HepG2 (cell line): ENCODE results near the gene EVI5. TPM values are rescaled to one million over a fixed set of nuclear protein-coding genes. Genes with fewer than 3 reads are reported as not detected.

ENCODE experiments used
- ASH2L ChIP-seq: fragments of 300-600, 200-600 bp; sonication (generic); IDR thresholded peaks from 2 replicates; pipeline ENCODE4 v1.7.0; 2017; ENCODE audit warnings: low read depth, mild to moderate bottlenecking, moderate library complexity, mixed read lengths, low read length; ENCODE audit not compliant: insufficient read length
- CCDC6 ChIP-seq: sonication (generic); formaldehyde crosslinking; IDR thresholded peaks from 2 replicates; pipeline ENCODE4 v1.8.1; 2022; ENCODE audit warnings: mild to moderate bottlenecking, missing genetic modification reagents, moderate library complexity
- CERS6 ChIP-seq: sonication (generic); formaldehyde crosslinking; IDR thresholded peaks from 2 replicates; pipeline ENCODE4 v1.5.0; 2020; ENCODE audit warnings: missing genetic modification reagents
- CHCHD3 ChIP-seq: sonication (generic); formaldehyde crosslinking; IDR thresholded peaks from 2 replicates; pipeline ENCODE4 v1.8.0; 2022; ENCODE audit warnings: mild to moderate bottlenecking, missing genetic modification reagents, moderate library complexity
- CHD2 ChIP-seq: IDR thresholded peaks from 2 replicates; pipeline ENCODE4 v1.6.1; 2011; ENCODE audit warnings: low read depth, low read length, improper control_type of control experiment
- ETS1 ChIP-seq: sonication (generic); formaldehyde crosslinking; IDR thresholded peaks from 2 replicates; pipeline ENCODE4 v1.4.0; 2020; ENCODE audit warnings: missing genetic modification reagents
- FOXC1 ChIP-seq: sonication (generic); formaldehyde crosslinking; IDR thresholded peaks from 2 replicates; pipeline ENCODE4 v1.8.0; 2022; ENCODE audit warnings: mild to moderate bottlenecking, missing genetic modification reagents, borderline replicate concordance
- HIC2 ChIP-seq: sonication (generic); formaldehyde crosslinking; IDR thresholded peaks from 2 replicates; pipeline ENCODE4 v1.9.0; 2022; ENCODE audit warnings: low read depth, missing genetic modification reagents
- HNF4A ChIP-seq: sonication (generic); formaldehyde crosslinking; IDR thresholded peaks from 2 replicates; pipeline ENCODE4 v1.4.0; 2020; ENCODE audit warnings: missing genetic modification reagents
- HNRNPL ChIP-seq: fragments of 200-400 bp; formaldehyde crosslinking; IDR thresholded peaks from 2 replicates; pipeline ENCODE4 v1.6.1; 2017; ENCODE audit warnings: mild to moderate bottlenecking, low read depth, low read length
- IKZF5 ChIP-seq: IDR thresholded peaks from 2 replicates; pipeline ENCODE4 v1.6.1; 2018; ENCODE audit warnings: missing genetic modification reagents, mild to moderate bottlenecking, missing compliant biosample characterization
- MEIS2 ChIP-seq: sonication (generic); formaldehyde crosslinking; IDR thresholded peaks from 2 replicates; pipeline ENCODE4 v1.9.0; 2021; ENCODE audit warnings: mild to moderate bottlenecking, missing genetic modification reagents
- MYC ChIP-seq: sonication (generic); formaldehyde crosslinking; IDR thresholded peaks from 2 replicates; pipeline ENCODE4 v1.9.0; 2021; ENCODE audit warnings: missing genetic modification reagents, borderline replicate concordance
- POLR2G ChIP-seq: fragments of 200-400 bp; formaldehyde crosslinking; IDR thresholded peaks from 2 replicates; pipeline ENCODE4 v1.6.1; 2018; ENCODE audit warnings: mild to moderate bottlenecking, low read depth, low read length, moderate library complexity
- RELA ChIP-seq: sonication (generic); formaldehyde crosslinking; IDR thresholded peaks from 2 replicates; pipeline ENCODE4 v1.4.0; 2020; ENCODE audit warnings: missing genetic modification reagents
- RNF2 ChIP-seq: fragments of 450-650 bp; conservative IDR thresholded peaks from 2 replicates; pipeline ENCODE4 v1.6.1; 2016; ENCODE audit warnings: low read depth
- SIX4 ChIP-seq: sonication (generic); formaldehyde crosslinking; IDR thresholded peaks from 2 replicates; pipeline ENCODE4 v1.4.0; 2020; ENCODE audit warnings: missing genetic modification reagents
- TEF ChIP-seq: sonication (generic); formaldehyde crosslinking; IDR thresholded peaks from 2 replicates; pipeline ENCODE4 v1.5.0; 2020; ENCODE audit warnings: missing genetic modification reagents
- ZFAT ChIP-seq: sonication (generic); formaldehyde crosslinking; conservative IDR thresholded peaks from 2 replicates; pipeline ENCODE4 v1.8.1; 2023; ENCODE audit warnings: missing genetic modification reagents, inconsistent platforms
- ZNF350 ChIP-seq: sonication (generic); formaldehyde crosslinking; IDR thresholded peaks from 2 replicates; pipeline ENCODE4 v1.4.0; 2020; ENCODE audit warnings: mild to moderate bottlenecking, low read depth, missing genetic modification reagents, borderline replicate concordance
- ZNF501 ChIP-seq: sonication (generic); formaldehyde crosslinking; IDR thresholded peaks from 2 replicates; pipeline ENCODE4 v1.5.1; 2020; ENCODE audit warnings: mild to moderate bottlenecking, moderate library complexity, missing genetic modification reagents
- ZNF616 ChIP-seq: sonication (generic); formaldehyde crosslinking; IDR thresholded peaks from 2 replicates; pipeline ENCODE4 v1.5.0; 2020; ENCODE audit warnings: low read depth, mild to moderate bottlenecking, missing genetic modification reagents
- ZNF777 ChIP-seq: sonication (generic); formaldehyde crosslinking; IDR thresholded peaks from 2 replicates; pipeline ENCODE4 v1.4.0; 2020; ENCODE audit warnings: missing genetic modification reagents
- polyA plus RNA-seq, 8 experiments: library from polyadenylated mRNA; depleted of rRNA in 3 of 8; stranded (reverse) in 7 of 8; unstranded in 1 of 8; fragments of >200 nt; fragmentation: Illumina TruSeq in 4 of 8; extraction: Trizol in 4 of 8; gene quantifications; 2 replicates each; pipeline versions ENCODE4 v1.2.1 to v1.2.3, GENCODE V29; 2011 to 2016; ENCODE audit warnings: low read depth in 4 of 8, missing spikeins in 1 of 8, mixed read lengths in 1 of 8; ENCODE audit not compliant: insufficient read depth in 1 of 8
- total RNA-seq, 5 experiments: library from RNA; depleted of rRNA; stranded (reverse); fragments of >200 nt; fragmentation: Illumina TruSeq; extraction: Trizol; gene quantifications; 2 replicates each; pipeline ENCODE4 v1.2.3, GENCODE V29; 2016; ENCODE audit warnings: low read depth in 1 of 5

EVI5 gene
- total and polyA plus RNA-seq, 2 of the 13 experiments (the other 11 are each of a cell fraction or from before 2014, with no cell fraction given): 4.0 to 12.6 TPM

- TF ChIP-seq CHD2 (0 out of 2 replicates have a peak, but pooled peaks have one; percentile 44), HNRNPL (peak; percentile 84), ZNF501 (CRISPR knock-in tag) (peak; percentile 35), ASH2L (peak; percentile 38), ZFAT (CRISPR knock-in tag) (peak; percentile 56; the same call in 1 of the 2 replicates), ZNF616 (CRISPR knock-in tag) (no peak), CERS6 (0 out of 2 replicates have a peak, but pooled peaks have one; percentile 19), HNF4A (CRISPR knock-in tag) (peak; percentile 17; the same call in 1 of the 2 replicates), RNF2 (peak; percentile 86), CCDC6 (no peak), MEIS2 (0 out of 2 replicates have a peak, but pooled peaks have one; percentile 16), MYC (CRISPR knock-in tag) (peak; percentile 28; the same call in 1 of the 2 replicates), IKZF5 (CRISPR knock-in tag) (0 out of 2 replicates have a peak, but pooled peaks have one; percentile 28), CHCHD3 (0 out of 2 replicates have a peak, but pooled peaks have one; percentile 7), ZNF350 (CRISPR knock-in tag) (0 out of 2 replicates have a peak, but pooled peaks have one; percentile 27), TEF (CRISPR knock-in tag) (0 out of 2 replicates have a peak, but pooled peaks have one; percentile 8), RELA (CRISPR knock-in tag) (0 out of 2 replicates have a peak, but pooled peaks have one; percentile 12), HIC2 (CRISPR knock-in tag) (no peak), ZNF777 (CRISPR knock-in tag) (0 out of 2 replicates have a peak, but pooled peaks have one; percentile 5), SIX4 (CRISPR knock-in tag) (peak; percentile 47; the same call in 1 of the 2 replicates), POLR2G (0 out of 2 replicates have a peak, but pooled peaks have one; percentile 33), ETS1 (CRISPR knock-in tag) (0 out of 2 replicates have a peak, but pooled peaks have one; percentile 69), FOXC1 (CRISPR knock-in tag) (0 out of 2 replicates have a peak, but pooled peaks have one; percentile 62)
These were observed 300.2 kb downstream of the EVI5 start (continued) for GRCh38 chr1:92484472-92485380.
